Caco-2 (cell line): ENCODE data around the gene OR5C1. TPM values are rescaled to one million over a fixed set of nuclear protein-coding genes. Genes with fewer than 3 reads are reported as not detected.
"Not testable (repeated sequence)": the region's sequence is repeated elsewhere in the genome, so short reads cannot be mapped to it uniquely, and the experiment has no call there.

Experiments used
- BruUV-seq: library from RNA; stranded (reverse); fragments of 400-500 nt; replicated peaks from 2 replicates; lab custom pipeline; 2021; lab: Mats Ljungman, UMichigan
- CTCF ChIA-PET: fragments of 300-600 bp; sonication (Branson Sonifier 250); formaldehyde crosslinking; loops from one replicate; lab custom pipeline; 2022; ENCODE audit warnings: antibody characterized with exemption; lab: Charles Lee
- POLR2A ChIA-PET: fragments of 300-600 bp; sonication (Branson Sonifier 250); formaldehyde crosslinking; loops from one replicate; lab custom pipeline; 2022; ENCODE audit warnings: antibody characterized with exemption; lab: Charles Lee
- DNase-seq, 2 experiments: peaks; one replicate each; pipeline versions ENCODE4 v3.0.0 to v3.0.0-alpha.2; 2020 to 2022
- H3K27me3 ChIP-seq: replicated peaks from 2 replicates; pipeline ENCODE4 v1.6.0; 2011; ENCODE audit warnings: low read length; ENCODE audit not compliant: control insufficient read depth, insufficient read depth
- H3K36me3 ChIP-seq: 2 replicates; pipeline ENCODE4 v1.5.1; 2011; ENCODE audit warnings: low read length; ENCODE audit not compliant: control insufficient read depth, insufficient read depth
- H3K4me1 ChIP-seq: fragments of 250-450 bp; sonication (Bioruptor Pico); 2 replicates; pipeline ENCODE4 v1.5.1; 2020; ENCODE audit warnings: mild to moderate bottlenecking
- H3K4me3 ChIP-seq: 2 replicates; pipeline ENCODE4 v1.5.1; 2011; ENCODE audit warnings: low read depth, mild to moderate bottlenecking, control low read depth, low read length
- H3K9me3 ChIP-seq: fragments of 250-450 bp; sonication (Bioruptor Pico); 2 replicates; pipeline ENCODE4 v1.5.1; 2020; ENCODE audit warnings: mild to moderate bottlenecking, moderate library complexity
- H3K27ac Mint-ChIP-seq: one replicate; pipeline ENCODE4 v1.8.0; 2022; ENCODE audit warnings: mixed read lengths; ENCODE audit not compliant: unreplicated experiment
- H3K27me3 Mint-ChIP-seq: one replicate; pipeline ENCODE4 v1.8.0; 2022; ENCODE audit warnings: mixed read lengths; ENCODE audit not compliant: insufficient read depth, unreplicated experiment
- H3K36me3 Mint-ChIP-seq: one replicate; pipeline ENCODE4 v1.8.0; 2022; ENCODE audit warnings: mild to moderate bottlenecking, mixed read lengths; ENCODE audit not compliant: insufficient read depth, unreplicated experiment
- H3K4me1 Mint-ChIP-seq: one replicate; pipeline ENCODE4 v1.8.0; 2022; ENCODE audit warnings: low read depth, mixed read lengths; ENCODE audit not compliant: unreplicated experiment
- H3K4me3 Mint-ChIP-seq: one replicate; pipeline ENCODE4 v1.8.0; 2022; ENCODE audit warnings: mild to moderate bottlenecking, moderate library complexity, mixed read lengths; ENCODE audit not compliant: unreplicated experiment
- H3K9me3 Mint-ChIP-seq: one replicate; pipeline ENCODE4 v1.8.0; 2022; ENCODE audit warnings: mixed read lengths; ENCODE audit not compliant: unreplicated experiment
- intact Hi-C: fragments of 100-400 bp; cut with micrococcal nuclease; formaldehyde crosslinking; loops from one replicate; pipeline ENCODE4 v1.10.0; 2022; ENCODE audit not compliant: unreplicated experiment
- total RNA-seq: library from RNA; stranded (reverse); gene quantifications from 2 replicates; pipeline ENCODE4 v1.2.3, GENCODE V29; 2022
- TF ChIP-seq, protein P1 (sequence below), 2 experiments: fragments of 200-600 bp in 1 of 2; IDR thresholded peaks; 1 replicate in 1 of 2; 2 replicates in 1 of 2; pipeline versions ENCODE4 v1.5.1 to v1.8.0; 2011 to 2022; ENCODE audit warnings: antibody characterized with exemption in 1 of 2, control low read depth in 1 of 2, inconsistent platforms in 1 of 2, low read depth in 1 of 2, low read length in 1 of 2, mild to moderate bottlenecking in 1 of 2, moderate library complexity in 1 of 2; ENCODE audit not compliant: insufficient read depth in 1 of 2, severe bottlenecking in 1 of 2, unreplicated experiment in 1 of 2

The OR5C1 gene
- total RNA-seq, 1 experiment from 2014 or later: not detected

DNA sequence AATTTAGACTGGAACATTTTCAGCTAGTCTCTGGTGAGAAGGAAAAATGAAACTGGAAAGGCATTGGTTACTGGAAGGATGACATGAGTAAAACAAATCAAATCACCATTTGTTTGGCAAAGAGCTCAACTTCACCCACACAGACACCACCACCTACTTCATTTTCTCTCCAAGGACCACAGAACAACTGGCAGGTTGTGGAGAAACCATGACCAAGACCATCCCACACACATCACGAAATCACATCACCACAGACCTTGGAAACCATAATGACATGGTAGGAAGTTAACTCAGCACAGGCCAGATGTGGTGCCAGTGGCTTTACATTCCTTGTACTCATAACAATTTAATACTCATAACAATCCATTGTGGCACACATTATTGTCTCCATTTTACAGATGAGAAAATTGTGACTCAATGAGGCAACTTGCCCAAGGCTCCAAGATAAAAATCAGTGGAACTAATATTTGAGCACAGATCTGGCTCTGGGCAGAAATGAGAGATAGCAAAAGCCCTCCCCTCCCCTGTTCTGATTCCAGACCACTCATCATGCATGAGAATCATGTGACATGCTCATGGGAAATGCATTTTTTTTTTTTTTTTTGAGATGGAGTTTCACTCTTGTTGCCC is 18.7 kb downstream of the OR5C1 start:
- no TSS peak for BruUV-seq
- Histone ChIP-seq H3K4me3 (no peak overlapping the region), H3K9me3 (0 out of 2 replicates have a peak, but pooled peaks cover 6% of the 10 kb centered on the region), H3K36me3 (no peaks in the 10 kb centered on the region), H3K4me1 (peaks cover 9% of the 10 kb centered on the region; the same call in 1 of the 2 replicates), H3K27me3 (no peaks in the 10 kb centered on the region)
- TF ChIP-seq, protein P1, sequence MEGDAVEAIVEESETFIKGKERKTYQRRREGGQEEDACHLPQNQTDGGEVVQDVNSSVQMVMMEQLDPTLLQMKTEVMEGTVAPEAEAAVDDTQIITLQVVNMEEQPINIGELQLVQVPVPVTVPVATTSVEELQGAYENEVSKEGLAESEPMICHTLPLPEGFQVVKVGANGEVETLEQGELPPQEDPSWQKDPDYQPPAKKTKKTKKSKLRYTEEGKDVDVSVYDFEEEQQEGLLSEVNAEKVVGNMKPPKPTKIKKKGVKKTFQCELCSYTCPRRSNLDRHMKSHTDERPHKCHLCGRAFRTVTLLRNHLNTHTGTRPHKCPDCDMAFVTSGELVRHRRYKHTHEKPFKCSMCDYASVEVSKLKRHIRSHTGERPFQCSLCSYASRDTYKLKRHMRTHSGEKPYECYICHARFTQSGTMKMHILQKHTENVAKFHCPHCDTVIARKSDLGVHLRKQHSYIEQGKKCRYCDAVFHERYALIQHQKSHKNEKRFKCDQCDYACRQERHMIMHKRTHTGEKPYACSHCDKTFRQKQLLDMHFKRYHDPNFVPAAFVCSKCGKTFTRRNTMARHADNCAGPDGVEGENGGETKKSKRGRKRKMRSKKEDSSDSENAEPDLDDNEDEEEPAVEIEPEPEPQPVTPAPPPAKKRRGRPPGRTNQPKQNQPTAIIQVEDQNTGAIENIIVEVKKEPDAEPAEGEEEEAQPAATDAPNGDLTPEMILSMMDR (IDR thresholded peaks at IDR 0.05; ENCODE audit: insufficient read depth in 1 of 2, low read depth in 1 of 2, low read length in 1 of 2, severe bottlenecking in 1 of 2, unreplicated experiment in 1 of 2): no peak
- DNase-seq: no peak
- no peaks in the 10 kb centered on the region for H3K27me3 Mint-ChIP-seq
- peaks cover 6% of the 10 kb centered on the region for H3K9me3 Mint-ChIP-seq
- no peak overlapping the region for H3K27ac Mint-ChIP-seq
- intact Hi-C loops: no loop called here
- H3K4me3 Mint-ChIP-seq: no peak overlapping the region
- POLR2A ChIA-PET: no interaction called here
- H3K4me1 Mint-ChIP-seq: no peaks in the 10 kb centered on the region
- CTCF ChIA-PET: no interaction called here
- peaks cover 6% of the 10 kb centered on the region for H3K36me3 Mint-ChIP-seq

DNA sequence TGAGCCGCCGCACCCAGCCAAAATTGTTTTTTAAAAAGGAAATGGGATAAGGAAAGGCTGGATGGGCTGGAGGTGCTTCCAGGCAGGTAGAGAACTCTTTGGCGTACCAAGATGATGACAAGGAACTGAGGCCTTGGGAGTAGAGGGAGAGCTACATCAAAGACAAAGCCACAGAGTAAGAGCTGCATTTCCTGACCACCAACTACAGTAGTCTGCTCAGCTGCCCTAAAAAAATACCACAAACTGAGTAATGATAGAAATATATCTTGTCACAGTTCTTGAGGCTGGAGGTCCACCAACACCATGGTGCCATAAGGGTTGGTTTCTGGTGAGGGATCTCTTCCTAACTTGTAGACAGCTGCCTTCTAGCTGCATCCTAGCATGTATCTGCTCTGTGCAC is 19.4 kb downstream of the OR5C1 start:
- Mint-ChIP-seq H3K36me3 (peaks cover 6% of the 10 kb centered on the region), H3K27me3 (no peaks in the 10 kb centered on the region), H3K4me3 (no peak overlapping the region), H3K9me3 (peaks cover 6% of the 10 kb centered on the region), H3K4me1 (no peaks in the 10 kb centered on the region), H3K27ac (no peak overlapping the region)
- H3K9me3 ChIP-seq: 0 out of 2 replicates have a peak, but pooled peaks cover 6% of the 10 kb centered on the region
- intact Hi-C loops: no loop called here
- no peaks in the 10 kb centered on the region for H3K27me3 ChIP-seq
- no peak overlapping the region for H3K4me3 ChIP-seq
- no peak for DNase-seq
- POLR2A ChIA-PET: no interaction called here
- CTCF ChIA-PET: no interaction called here
- BruUV-seq: no TSS peak
- TF ChIP-seq, protein P1 (IDR thresholded peaks at IDR 0.05; ENCODE audit: insufficient read depth in 1 of 2, low read depth in 1 of 2, low read length in 1 of 2, severe bottlenecking in 1 of 2, unreplicated experiment in 1 of 2): no peak
- H3K4me1 ChIP-seq: peaks cover 9% of the 10 kb centered on the region; the same call in 1 of the 2 replicates
- no peaks in the 10 kb centered on the region for H3K36me3 ChIP-seq

DNA sequence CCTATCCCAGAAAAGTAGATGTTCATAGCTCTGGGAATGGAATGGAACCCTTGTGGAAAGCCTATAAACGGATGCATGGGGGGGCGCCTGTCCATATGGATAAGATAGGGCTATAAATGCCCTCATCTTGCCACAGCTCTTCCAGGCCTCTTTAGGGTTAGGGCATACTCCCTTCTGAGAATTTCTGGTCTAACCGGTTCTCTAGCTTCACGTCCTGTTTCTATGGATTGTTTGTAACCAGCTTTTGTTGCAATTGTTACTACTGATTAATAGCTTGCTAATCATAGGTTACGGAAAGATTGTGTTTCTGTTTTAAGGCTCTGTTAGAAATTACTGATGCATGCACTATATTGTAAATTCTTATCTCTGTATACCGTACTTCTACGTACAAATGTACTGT is 20.5 kb downstream of the OR5C1 start:
- CTCF ChIA-PET: interaction anchor here (1.3 kb wide), 1 partner anchor 310 kb away, joined by 7 read pairs; no protein-coding TSS in a partner anchor
- BruUV-seq, H3K4me3 ChIP-seq, H3K4me1 ChIP-seq, DNase-seq, H3K36me3 Mint-ChIP-seq, H3K27ac Mint-ChIP-seq, H3K36me3 ChIP-seq, intact Hi-C loops, H3K4me1 Mint-ChIP-seq, POLR2A ChIA-PET, H3K27me3 Mint-ChIP-seq, H3K9me3 ChIP-seq, H3K9me3 Mint-ChIP-seq, H3K27me3 ChIP-seq: not testable (repeated sequence)
- peak overlapping the region; percentile 25 for H3K4me3 Mint-ChIP-seq
